Naive B cell (primary cell): ENCODE results near the gene TMPRSS11B. TPM values are rescaled to one million over a fixed set of nuclear protein-coding genes. Genes with fewer than 3 reads are reported as not detected.
"Not testable (repeated sequence)": the region's sequence is repeated elsewhere in the genome, so short reads cannot be mapped to it uniquely, and the experiment has no call there.

Experiments used
- ATAC-seq, 2 donors: fragments of 150-1000 bp; cut with Tn5 transposase; 2 replicates each; pipeline ENCODE4 v1.10.0; 2021; ENCODE audit warnings: low read depth in 2 of 2, mild to moderate bottlenecking in 2 of 2, moderate library complexity in 2 of 2
- DNase-seq: peaks from one replicate; pipeline ENCODE4 v3.0.0; 2022
- H3K27ac Mint-ChIP-seq, 6 donors: one replicate each; pipeline ENCODE4 v1.8.0; 2020 to 2022; ENCODE audit warnings: mild to moderate bottlenecking in 6 of 6, mixed read lengths in 6 of 6, moderate library complexity in 5 of 6, inconsistent platforms in 2 of 6
- H3K27me3 Mint-ChIP-seq, 3 donors: one replicate each; pipeline ENCODE4 v1.8.0; 2021 to 2022; ENCODE audit warnings: mixed read lengths in 3 of 3, mild to moderate bottlenecking in 1 of 3
- H3K36me3 Mint-ChIP-seq, 2 donors: one replicate each; pipeline ENCODE4 v1.8.0; 2020 to 2022; ENCODE audit warnings: mixed read lengths in 2 of 2, inconsistent platforms in 1 of 2, mild to moderate bottlenecking in 1 of 2
- H3K4me1 Mint-ChIP-seq, 3 donors: one replicate each; pipeline ENCODE4 v1.8.0; 2020 to 2022; ENCODE audit warnings: mixed read lengths in 3 of 3, inconsistent platforms in 1 of 3, mild to moderate bottlenecking in 1 of 3, moderate library complexity in 1 of 3
- H3K4me3 Mint-ChIP-seq, 8 donors: one replicate each; pipeline ENCODE4 v1.8.0; 2020 to 2022; ENCODE audit warnings: mild to moderate bottlenecking in 8 of 8, mixed read lengths in 8 of 8, moderate library complexity in 8 of 8, inconsistent platforms in 2 of 8
- H3K9me3 Mint-ChIP-seq, 7 donors: one replicate each; pipeline ENCODE4 v1.8.0; 2020 to 2022; ENCODE audit warnings: mixed read lengths in 7 of 7, mild to moderate bottlenecking in 5 of 7, inconsistent platforms in 2 of 7, moderate library complexity in 1 of 7
- polyA plus RNA-seq, 6 donors: library from polyadenylated mRNA; unstranded; fragments of 300-500 nt; fragmentation: Illumina TruSeq; gene quantifications; one replicate each; pipeline ENCODE4 v1.2.3, GENCODE V29; 2021; ENCODE audit warnings: low read depth in 6 of 6

The TMPRSS11B gene
- polyA plus RNA-seq, result not detected

- Mint-ChIP-seq H3K36me3 (no peaks in the 10 kb centered on the region), H3K4me3 (no peak within 1 kb of the TSS), H3K27me3 (peaks cover 0 to 4% (median under 1%) of the 10 kb centered on the region in 3 donors), H3K27ac (no peak within 1 kb of the TSS), H3K4me1 (peaks cover 0 to 3% (median 0%) of the 10 kb centered on the region in 3 donors), H3K9me3 (no peaks in the 10 kb centered on the region)
- DNase-seq (no peak), ATAC-seq (no peak)
These were observed at the start of gene TMPRSS11B for GRCh38 chr4:68245594-68245993. TMPRSS11B (minus strand) TSS chr4:68245694; CDS start chr4:68245558, 136 bp downstream.

- H3K27ac Mint-ChIP-seq, result peak overlapping the region in 1 of 6 donors; percentile 44
- no peaks in the 10 kb centered on the region for H3K4me1 Mint-ChIP-seq
- DNase-seq, result no peak
- H3K36me3 Mint-ChIP-seq, result peaks cover 0 to 5% of the 10 kb centered on the region in 2 donors
- no peak overlapping the region for H3K4me3 Mint-ChIP-seq
- peaks cover 3 to 19% (median 10%) of the 10 kb centered on the region in 3 donors for H3K27me3 Mint-ChIP-seq
- no peak for ATAC-seq
- peaks cover 0 to 28% (median 10%) of the 10 kb centered on the region in 7 donors for H3K9me3 Mint-ChIP-seq
These were observed 45.8 kb upstream of the TMPRSS11B start for GRCh38 chr4:68291256-68291655.

- ATAC-seq (no peak), DNase-seq (no peak)
- Mint-ChIP-seq H3K27ac (no peak overlapping the region), H3K4me3 (no peak overlapping the region), H3K36me3 (no peaks in the 10 kb centered on the region), H3K4me1 (no peaks in the 10 kb centered on the region), H3K27me3 (peaks cover 5 to 11% (median 10%) of the 10 kb centered on the region in 3 donors), H3K9me3 (peaks cover 0 to 20% (median 10%) of the 10 kb centered on the region in 7 donors)
These were observed 42.9 kb upstream of the TMPRSS11B start for GRCh38 chr4:68288393-68288740.

GRCh38 chr4:68287704-68288392, 42.4 kb upstream of the TMPRSS11B start:
- Mint-ChIP-seq H3K9me3 (peaks cover 0 to 20% (median 10%) of the 10 kb centered on the region in 7 donors), H3K36me3 (no peaks in the 10 kb centered on the region), H3K27ac (no peak overlapping the region), H3K27me3 (peaks cover 5 to 11% (median 10%) of the 10 kb centered on the region in 3 donors), H3K4me1 (no peaks in the 10 kb centered on the region), H3K4me3 (no peak overlapping the region)
- DNase-seq, result no peak
- no peak for ATAC-seq

- DNase-seq (no peak), ATAC-seq (no peak)
- H3K27ac Mint-ChIP-seq, result peak overlapping the region in 1 of 6 donors; percentile 55
- no peaks in the 10 kb centered on the region for H3K4me1 Mint-ChIP-seq
- no peak overlapping the region for H3K4me3 Mint-ChIP-seq
- no peaks in the 10 kb centered on the region for H3K36me3 Mint-ChIP-seq
- H3K9me3 Mint-ChIP-seq, result no peaks in the 10 kb centered on the region
- peaks cover 5 to 10% (median 6%) of the 10 kb centered on the region in 3 donors for H3K27me3 Mint-ChIP-seq
These were observed 38.2 kb upstream of the TMPRSS11B start for GRCh38 chr4:68283714-68284113.

DNA sequence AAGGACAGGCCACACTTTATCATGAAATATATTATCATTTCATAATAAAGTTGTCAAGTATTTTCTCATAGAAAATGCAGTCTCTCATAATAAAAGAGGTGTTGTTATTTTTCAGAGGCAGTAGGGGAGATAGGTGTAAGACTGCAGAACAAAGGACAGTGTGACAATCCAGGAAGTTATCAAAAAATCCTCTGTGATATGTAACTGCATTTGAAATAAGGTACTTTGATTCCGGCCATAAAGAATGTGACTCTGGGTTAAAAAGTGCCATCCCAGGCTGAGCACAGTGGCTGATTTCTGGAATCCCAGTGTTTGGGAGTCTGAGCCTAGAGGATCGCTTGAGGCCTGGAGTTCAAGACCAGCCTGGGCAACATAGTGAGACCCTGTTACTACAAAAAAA, 37.6 kb upstream of the TMPRSS11B start:
- Mint-ChIP-seq H3K27ac (no peak overlapping the region), H3K4me3 (no peak overlapping the region), H3K36me3 (no peaks in the 10 kb centered on the region), H3K27me3 (peaks cover 0 to 5% (median 5%) of the 10 kb centered on the region in 3 donors), H3K4me1 (no peaks in the 10 kb centered on the region), H3K9me3 (no peaks in the 10 kb centered on the region)
- DNase-seq (no peak), ATAC-seq (no peak)

DNA sequence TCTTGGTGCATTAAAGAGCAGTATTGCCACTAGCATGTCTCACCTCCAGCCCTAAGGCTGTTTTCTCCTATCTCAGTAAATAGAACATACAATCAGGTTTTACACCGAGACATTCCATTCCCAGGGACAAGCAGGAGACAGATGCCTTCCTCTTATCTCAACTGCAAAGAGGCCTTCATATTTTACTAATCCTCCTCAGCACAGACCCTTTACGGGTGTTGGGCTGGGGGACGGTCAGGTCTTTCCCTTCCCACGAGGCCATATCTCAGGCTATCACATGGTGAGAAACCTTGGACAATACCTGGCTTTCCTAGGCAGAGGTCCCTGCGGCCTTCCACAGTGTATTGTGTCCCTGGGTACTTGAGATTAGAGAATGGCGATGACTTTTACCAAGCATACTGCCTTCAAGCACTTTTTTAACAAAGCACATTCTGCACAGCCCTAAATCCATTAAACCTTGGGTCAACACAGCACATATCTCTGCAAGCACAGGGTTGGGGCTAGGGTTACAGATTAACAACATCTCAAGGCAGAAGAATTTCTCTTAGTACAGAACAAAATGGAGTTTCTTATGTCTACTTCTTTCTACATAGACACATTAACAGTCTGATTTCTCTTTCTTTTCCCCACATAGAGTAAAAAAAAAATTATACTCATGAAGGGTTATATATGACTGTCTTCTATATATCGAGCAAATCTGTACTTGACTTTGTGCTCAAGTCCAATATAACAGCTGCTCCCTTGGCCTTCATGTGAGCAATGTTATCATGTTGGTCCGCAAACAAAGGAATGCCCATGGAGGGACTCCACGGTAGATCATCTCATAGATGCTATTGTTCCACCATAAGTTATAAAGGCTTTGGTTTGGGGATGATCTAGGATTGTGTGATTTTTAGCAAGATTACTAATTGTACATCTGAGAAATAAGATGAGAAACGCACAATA, 36.6 kb upstream of the TMPRSS11B start:
- not testable (repeated sequence) for DNase-seq, ATAC-seq, H3K36me3 Mint-ChIP-seq, H3K9me3 Mint-ChIP-seq, H3K4me3 Mint-ChIP-seq, H3K27me3 Mint-ChIP-seq, H3K4me1 Mint-ChIP-seq, H3K27ac Mint-ChIP-seq

DNA sequence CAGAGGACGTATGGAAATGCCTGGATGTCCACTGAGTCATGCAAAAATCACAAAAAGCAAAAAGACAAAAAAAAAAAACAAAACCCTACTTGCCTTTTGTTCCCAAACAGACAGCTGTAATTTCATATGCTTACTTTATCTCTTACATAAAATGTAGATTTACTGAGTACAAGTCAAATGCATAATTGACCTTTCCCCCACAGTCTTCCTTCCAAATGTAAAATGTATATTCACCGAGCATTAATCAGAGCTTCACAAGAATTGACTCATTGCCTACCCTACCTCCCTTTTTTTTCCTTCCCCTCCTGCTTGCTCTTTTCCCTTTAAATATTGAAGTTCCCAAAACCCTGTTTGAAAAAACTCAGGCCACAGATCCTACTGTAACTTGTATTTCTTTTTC, 32.5 kb upstream of the TMPRSS11B start:
- Mint-ChIP-seq H3K27me3 (peaks cover 0 to 4% (median 0%) of the 10 kb centered on the region in 3 donors), H3K9me3 (no peaks in the 10 kb centered on the region), H3K4me1 (peaks cover 5 to 13% (median 10%) of the 10 kb centered on the region in 3 donors), H3K27ac (no peak overlapping the region), H3K4me3 (no peak overlapping the region), H3K36me3 (no peaks in the 10 kb centered on the region)
- no peak for DNase-seq
- no peak for ATAC-seq

DNA sequence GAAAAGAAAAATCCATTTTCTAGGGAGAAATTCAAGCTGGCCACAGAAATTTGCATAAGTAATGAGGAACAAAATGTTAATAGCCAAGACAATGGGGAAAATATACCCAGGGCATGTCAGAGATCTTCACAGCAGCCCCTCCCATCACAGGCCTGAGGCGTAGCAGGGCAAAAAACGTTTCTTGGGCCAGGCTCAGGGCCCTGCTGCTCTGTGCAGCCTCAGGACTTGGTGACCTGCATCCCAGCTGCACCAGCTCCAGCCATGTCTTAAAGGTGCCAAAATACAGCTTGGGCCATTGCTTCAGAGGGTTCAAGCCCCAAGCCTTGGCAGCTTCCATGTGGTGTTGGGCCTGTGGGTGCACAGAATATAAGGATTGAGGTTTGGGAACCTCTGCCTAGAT, 32.1 kb upstream of the TMPRSS11B start:
- H3K36me3 Mint-ChIP-seq, result no peaks in the 10 kb centered on the region
- H3K27me3 Mint-ChIP-seq, result peaks cover 0 to 4% (median 0%) of the 10 kb centered on the region in 3 donors
- DNase-seq (no peak), ATAC-seq (no peak)
- H3K9me3 Mint-ChIP-seq, result no peaks in the 10 kb centered on the region
- no peak overlapping the region for H3K4me3 Mint-ChIP-seq
- no peak overlapping the region for H3K27ac Mint-ChIP-seq
- H3K4me1 Mint-ChIP-seq, result peaks cover 5 to 13% (median 10%) of the 10 kb centered on the region in 3 donors

DNA sequence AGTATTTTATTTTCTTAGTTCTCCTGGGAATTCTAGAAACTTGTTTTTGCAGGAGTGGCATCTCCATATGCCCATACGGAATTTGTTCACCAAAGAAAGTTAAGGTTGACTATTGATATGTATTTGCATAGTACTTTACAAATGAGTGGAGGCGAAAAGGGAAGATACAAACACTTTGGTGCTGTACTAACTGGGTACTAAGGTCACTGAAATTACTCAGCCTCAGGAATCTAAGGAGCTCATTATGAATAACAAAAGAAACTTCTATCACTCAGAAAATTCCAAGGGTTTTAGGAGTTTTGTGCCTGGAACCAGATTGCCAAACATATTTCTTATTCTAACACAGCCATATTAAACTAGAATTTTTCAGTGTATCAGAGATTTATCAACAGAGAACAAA, 27.4 kb upstream of the TMPRSS11B start:
- peaks cover 0 to 9% (median 0%) of the 10 kb centered on the region in 7 donors for H3K9me3 Mint-ChIP-seq
- no peak overlapping the region for H3K4me3 Mint-ChIP-seq
- ATAC-seq, result no peak
- H3K27ac Mint-ChIP-seq, result peak overlapping the region in 1 of 6 donors; percentile 16
- peaks cover 5 to 14% (median 10%) of the 10 kb centered on the region in 3 donors for H3K4me1 Mint-ChIP-seq
- H3K27me3 Mint-ChIP-seq, result peaks cover 0 to 4% (median 0%) of the 10 kb centered on the region in 3 donors
- no peaks in the 10 kb centered on the region for H3K36me3 Mint-ChIP-seq
- no peak for DNase-seq

- Mint-ChIP-seq H3K4me3 (peak overlapping the region in 4 of 8 donors; percentile 52 to 79 (median 70)), H3K4me1 (peaks cover 5 to 14% (median 10%) of the 10 kb centered on the region in 3 donors), H3K36me3 (no peaks in the 10 kb centered on the region), H3K27me3 (peaks cover 0 to 4% (median 0%) of the 10 kb centered on the region in 3 donors), H3K27ac (peak overlapping the region in 1 of 6 donors; percentile 16), H3K9me3 (peaks cover 0 to 9% (median 0%) of the 10 kb centered on the region in 7 donors)
- DNase-seq (no peak), ATAC-seq (no peak)
These were observed 26.9 kb upstream of the TMPRSS11B start for GRCh38 chr4:68272380-68272779.

GRCh38 chr4:68271851-68272357, 26.4 kb upstream of the TMPRSS11B start:
- ATAC-seq (peak; percentile 28 to 41), DNase-seq (peak; percentile 29)
- peaks cover 0 to 4% (median 0%) of the 10 kb centered on the region in 3 donors for H3K27me3 Mint-ChIP-seq
- no peak overlapping the region for H3K27ac Mint-ChIP-seq
- peak overlapping the region in 6 of 8 donors; percentile 4 to 79 (median 58) for H3K4me3 Mint-ChIP-seq
- H3K4me1 Mint-ChIP-seq, result peaks cover 5 to 14% (median 10%) of the 10 kb centered on the region in 3 donors
- H3K9me3 Mint-ChIP-seq, result peaks cover 0 to 9% (median 0%) of the 10 kb centered on the region in 7 donors
- H3K36me3 Mint-ChIP-seq, result no peaks in the 10 kb centered on the region

DNA sequence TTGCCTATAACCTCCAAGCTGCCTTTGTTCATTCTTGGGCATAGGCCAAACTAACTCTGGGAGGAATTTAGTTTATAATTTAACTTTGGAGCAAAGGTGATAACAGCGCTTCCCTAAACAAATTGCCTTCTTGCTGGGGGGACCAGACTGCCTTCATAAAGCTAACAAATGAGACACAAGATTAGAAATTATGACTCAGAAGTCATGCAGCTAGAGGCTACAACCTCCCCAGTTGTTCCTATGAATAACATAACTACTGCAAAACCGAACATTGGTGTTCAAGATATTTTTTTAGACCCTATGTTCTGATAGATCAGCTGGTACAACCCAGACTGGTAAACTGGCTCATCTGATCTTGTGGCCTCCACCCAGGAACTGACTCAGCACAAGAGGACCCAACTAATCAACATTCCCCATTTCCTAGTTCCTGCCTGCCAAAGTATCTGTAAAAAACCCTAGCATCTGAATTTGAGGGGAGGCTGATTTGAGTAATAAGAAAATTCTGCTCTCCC, 22.0 kb upstream of the TMPRSS11B start:
- no peak overlapping the region for H3K4me3 Mint-ChIP-seq
- ATAC-seq, result no peak
- no peak overlapping the region for H3K27ac Mint-ChIP-seq

More for the DNA sequence above, 22.0 kb upstream of the TMPRSS11B start:
- Mint-ChIP-seq H3K9me3 (peaks cover 0 to 16% (median 5%) of the 10 kb centered on the region in 7 donors), H3K36me3 (no peaks in the 10 kb centered on the region), H3K27me3 (peaks cover 0 to 16% (median 0%) of the 10 kb centered on the region in 3 donors), H3K4me1 (peaks cover 0 to 1% (median 0%) of the 10 kb centered on the region in 3 donors)
- DNase-seq, result no peak
